Smooth muscle cell (in vitro differentiated cells): ENCODE data around the gene CLIC1. TPM values are rescaled to one million over a fixed set of nuclear protein-coding genes. Genes with fewer than 3 reads are reported as not detected.
A peak's percentile ranks its signal among the peaks of the same experiment; 100 is the strongest.

Experiments
- DNase-seq: peaks from one replicate; lab custom pipeline; 2025; ENCODE audit not compliant: unreplicated experiment; lab: John Stamatoyannopoulos, UW
- H2AFZ ChIP-seq: fragments of 200-600 bp; sonication (generic); 2 replicates; pipeline ENCODE4 v1.6.0; 2016; ENCODE audit warnings: antibody characterized with exemption, low read depth, mild to moderate bottlenecking
- H3F3A ChIP-seq: fragments of 200-600 bp; sonication (generic); 2 replicates; pipeline ENCODE4 v1.6.0; 2017; ENCODE audit warnings: antibody characterized with exemption, low read depth
- H3K27ac ChIP-seq: fragments of 200-600 bp; sonication (generic); 2 replicates; pipeline ENCODE4 v1.5.1; 2016; ENCODE audit warnings: low read depth, mild to moderate bottlenecking
- H3K27me3 ChIP-seq: fragments of 200-600 bp; sonication (generic); 2 replicates; pipeline ENCODE4 v1.6.1; 2016; ENCODE audit warnings: low read depth, mild to moderate bottlenecking
- H3K36me3 ChIP-seq: fragments of 200-600 bp; sonication (generic); 2 replicates; pipeline ENCODE4 v1.5.1; 2016; ENCODE audit warnings: low read depth
- H3K4me1 ChIP-seq: fragments of 200-600 bp; sonication (generic); 2 replicates; pipeline ENCODE4 v1.5.1; 2016; ENCODE audit warnings: low read depth
- H3K4me2 ChIP-seq: fragments of 200-600 bp; sonication (generic); 2 replicates; pipeline ENCODE4 v1.6.0; 2016; ENCODE audit warnings: mild to moderate bottlenecking
- H3K4me3 ChIP-seq: fragments of 200-600 bp; sonication (generic); 2 replicates; pipeline ENCODE4 v1.5.1; 2016; ENCODE audit warnings: mild to moderate bottlenecking
- H3K79me2 ChIP-seq: fragments of 200-600 bp; sonication (generic); 2 replicates; pipeline ENCODE4 v1.6.0; 2016; ENCODE audit warnings: low read depth, mild to moderate bottlenecking
- H3K9ac ChIP-seq: fragments of 200-600 bp; sonication (generic); 2 replicates; pipeline ENCODE4 v1.6.0; 2016; ENCODE audit warnings: low read depth
- H3K9me3 ChIP-seq: fragments of 200-600 bp; sonication (generic); replicated peaks from 2 replicates; pipeline ENCODE4 v1.5.1; 2016; ENCODE audit warnings: low read depth
- H4K20me1 ChIP-seq: fragments of 200-600 bp; sonication (generic); 2 replicates; pipeline ENCODE4 v1.6.0; 2016; ENCODE audit warnings: low read depth
- CTCF ChIP-seq: fragments of 200-600 bp; sonication (generic); IDR thresholded peaks from 2 replicates; pipeline ENCODE4 v1.5.1; 2017; ENCODE audit warnings: borderline replicate concordance, mild to moderate bottlenecking, antibody characterized with exemption; ENCODE audit not compliant: insufficient read depth, poor library complexity, severe bottlenecking
- WGBS: methylation state at CpG from one replicate; pipeline ENCODE4 v1.1.7; 2016; ENCODE audit warnings: low lambda C conversion rate; 5-methylcytosine and 5-hydroxymethylcytosine counted together
- polyA plus RNA-seq: library from polyadenylated mRNA; unstranded; fragments of >200 nt; fragmentation: Nextera tagmentation; extraction: Ambion mirVana; gene quantifications from 2 replicates; pipeline ENCODE4 v1.2.1, GENCODE V29; 2016
- total RNA-seq: library from RNA; depleted of rRNA; stranded (reverse); fragments of >200 nt; gene quantifications from 2 replicates; pipeline ENCODE4 v1.2.3, GENCODE V29; 2014

The CLIC1 gene
- total and polyA plus RNA-seq, 2 experiments from 2014 or later = 417 to 628 TPM

GRCh38 chr6:31768363-31769257 is 32.3 kb upstream of the CLIC1 start:
- TF ChIP-seq CTCF = no peak
- no peak overlapping the region for H2AFZ ChIP-seq
- no peaks in the 10 kb centered on the region for H3F3A ChIP-seq
- no peaks in the 10 kb centered on the region for H4K20me1 ChIP-seq
- H3K36me3 ChIP-seq = no peaks in the 10 kb centered on the region
- 93% methylated on average over 18 of the region's 18 CpGs for WGBS
- H3K79me2 ChIP-seq = no peaks in the 10 kb centered on the region
- no peak overlapping the region for H3K9ac ChIP-seq
- no peaks in the 10 kb centered on the region for H3K27me3 ChIP-seq
- H3K9me3 ChIP-seq = no peaks in the 10 kb centered on the region
- H3K4me2 ChIP-seq = no peak overlapping the region
- no peak for DNase-seq
- no peak overlapping the region for H3K4me3 ChIP-seq
- H3K4me1 ChIP-seq = peaks cover 4% of the 10 kb centered on the region
- H3K27ac ChIP-seq = no peak overlapping the region

- H3K79me2 ChIP-seq = no peaks in the 10 kb centered on the region
- 83% methylated on average over 6 of the region's 6 CpGs for WGBS
- H2AFZ ChIP-seq = no peak overlapping the region
- TF ChIP-seq CTCF = no peak
- no peaks in the 10 kb centered on the region for H3K27me3 ChIP-seq
- no peaks in the 10 kb centered on the region for H3K9me3 ChIP-seq
- no peak overlapping the region for H3K4me2 ChIP-seq
- peaks cover 13% of the 10 kb centered on the region for H3K4me1 ChIP-seq
- H3K4me3 ChIP-seq = no peak overlapping the region
- H4K20me1 ChIP-seq = no peaks in the 10 kb centered on the region
- H3K27ac ChIP-seq = no peak overlapping the region
- no peaks in the 10 kb centered on the region for H3K36me3 ChIP-seq
- H3K9ac ChIP-seq = no peak overlapping the region
- DNase-seq = no peak
- no peaks in the 10 kb centered on the region for H3F3A ChIP-seq
Observed at GRCh38 chr6:31767096-31767645, 30.8 kb upstream of the CLIC1 start.

DNA sequence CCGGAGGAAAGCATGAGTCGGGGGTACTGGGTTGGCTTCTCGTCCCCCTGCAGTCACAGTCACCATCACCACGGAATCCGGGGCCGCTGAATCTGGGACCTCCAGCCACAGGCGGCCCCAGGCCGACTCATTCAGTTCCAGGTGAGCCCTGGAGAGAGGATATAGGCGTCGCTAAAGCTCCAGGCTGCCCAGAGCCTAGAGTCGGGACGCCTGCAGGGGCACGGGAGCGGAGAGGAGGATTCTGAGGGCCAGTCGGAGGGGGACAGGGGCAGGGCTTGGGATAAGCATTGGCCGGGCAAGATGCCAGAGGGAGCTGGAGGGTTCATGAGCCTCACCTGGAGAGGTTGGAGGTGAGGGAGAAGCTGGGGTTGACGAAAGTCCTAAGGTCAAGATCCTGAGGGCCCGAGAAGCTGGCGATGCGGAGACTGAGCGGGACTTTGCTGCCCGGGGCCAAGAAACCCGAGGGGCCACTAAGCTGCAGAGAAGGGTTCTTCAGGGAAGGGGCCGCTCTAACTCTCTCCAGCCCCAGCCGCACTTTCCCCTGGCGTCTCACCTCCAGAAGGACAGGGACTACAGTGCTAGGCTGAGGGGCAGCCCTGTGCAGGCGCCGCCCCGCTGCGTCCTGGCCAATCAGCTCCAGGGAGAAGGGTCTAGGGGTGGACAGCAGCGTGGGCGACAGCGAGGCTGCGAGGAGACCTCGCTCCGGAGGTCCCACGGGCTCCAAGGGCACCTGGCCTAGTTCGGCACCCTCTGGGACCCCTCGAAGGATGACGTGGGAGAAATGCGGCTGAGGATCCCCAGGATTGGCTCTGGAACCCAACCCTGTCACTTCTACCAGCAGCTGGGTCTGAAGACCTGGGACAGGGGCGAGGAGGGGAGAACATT is 29.8 kb upstream of the CLIC1 start:
- Histone ChIP-seq H3K4me1 (peaks cover 13% of the 10 kb centered on the region), H2AFZ (no peak overlapping the region), H3K4me3 (no peak overlapping the region), H4K20me1 (no peaks in the 10 kb centered on the region), H3K27me3 (no peaks in the 10 kb centered on the region), H3K9ac (no peak overlapping the region), H3K27ac (no peak overlapping the region), H3K4me2 (peak overlapping the region; percentile 71), H3K36me3 (no peaks in the 10 kb centered on the region), H3F3A (no peaks in the 10 kb centered on the region), H3K9me3 (no peaks in the 10 kb centered on the region), H3K79me2 (no peaks in the 10 kb centered on the region)
- 74% methylated on average over 38 of the region's 42 CpGs for WGBS
- no peak for DNase-seq
- TF ChIP-seq CTCF = no peak
